ENCODE results near the gene SCARF2. TPM values are rescaled to one million over a fixed set of nuclear protein-coding genes. Genes with fewer than 3 reads are reported as not detected.

The SCARF2 gene
- total and polyA plus RNA-seq, 2 of the 13 experiments (the other 11 are each of a cell fraction or from before 2014, with no cell fraction given): 3.3 to 6.2 TPM

DNA sequence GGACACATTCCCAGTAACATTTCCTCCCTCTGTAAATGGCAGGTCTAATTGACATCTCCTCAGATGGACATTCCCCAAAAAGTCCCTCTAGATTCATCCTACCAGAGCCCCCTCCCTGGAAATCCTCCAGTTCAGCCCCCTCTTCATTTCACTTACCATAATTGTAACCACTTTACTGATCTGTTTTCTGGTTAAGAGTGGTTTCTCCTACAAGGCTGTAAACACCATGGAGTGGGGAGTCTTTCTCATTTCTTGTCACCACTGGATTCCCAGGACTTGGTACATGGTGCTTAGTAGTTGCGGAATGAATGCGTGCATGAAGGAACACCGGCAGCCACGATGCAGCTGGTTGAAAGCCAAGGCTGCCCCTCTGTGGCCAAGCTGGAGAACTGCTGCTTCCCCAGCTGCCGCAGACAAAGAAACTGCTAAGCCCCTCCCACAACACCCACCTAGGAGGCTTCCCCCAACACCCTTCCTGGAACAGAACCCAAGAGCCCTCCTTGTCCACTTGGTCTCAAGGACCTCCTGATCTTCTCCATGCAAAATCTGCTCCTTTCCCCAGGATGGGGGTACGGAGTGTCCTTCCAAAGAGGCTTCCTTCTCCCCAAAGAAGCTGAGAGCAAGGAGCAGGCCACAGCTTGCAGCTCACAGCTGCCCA, 18.6 kb upstream of the SCARF2 start (continued):
- TF ChIP-seq KDM3A (CRISPR knock-in tag; IDR thresholded peaks at IDR 0.05; ENCODE audit: low read depth) (no peak), ZFP37 (CRISPR knock-in tag; IDR thresholded peaks at IDR 0.05; ENCODE audit: borderline replicate concordance) (no peak), KLF9 (CRISPR knock-in tag; IDR thresholded peaks at IDR 0.05; ENCODE audit: low read depth) (no peak), NR1H2 (CRISPR knock-in tag; IDR thresholded peaks at IDR 0.05; ENCODE audit: borderline replicate concordance, low read depth) (no peak), CEBPG (CRISPR knock-in tag; IDR thresholded peaks at IDR 0.05) (peak; percentile 10; the same call in 1 of the 2 replicates), ZNF792 (CRISPR knock-in tag; IDR thresholded peaks at IDR 0.05) (no peak), PHF20 (CRISPR knock-in tag; IDR thresholded peaks at IDR 0.05) (no peak), CREM (IDR thresholded peaks at IDR 0.05) (no peak), CREM (CRISPR knock-in tag; IDR thresholded peaks at IDR 0.05) (no peak), ZZZ3 (CRISPR knock-in tag; IDR thresholded peaks at IDR 0.05; ENCODE audit: borderline replicate concordance) (no peak), PHF5A (CRISPR knock-in tag; IDR thresholded peaks at IDR 0.05; ENCODE audit: low read depth, unreplicated experiment) (no peak), ZNF589 (CRISPR knock-in tag; conservative IDR thresholded peaks at IDR 0.05) (no peak), RXRA (CRISPR knock-in tag; IDR thresholded peaks at IDR 0.05) (no peak), ZNF121 (CRISPR knock-in tag; IDR thresholded peaks at IDR 0.05) (no peak), ZSCAN25 (CRISPR knock-in tag; IDR thresholded peaks at IDR 0.05) (peak; percentile 24; the same call in 1 of the 2 replicates), AGO1 (IDR thresholded peaks at IDR 0.05; ENCODE audit: low read depth, low read length, poor library complexity, severe bottlenecking) (no peak), DMAP1 (CRISPR knock-in tag; IDR thresholded peaks at IDR 0.05) (no peak), STAG1 (CRISPR knock-in tag; IDR thresholded peaks at IDR 0.05) (peak; percentile 93), SP5 (CRISPR knock-in tag; IDR thresholded peaks at IDR 0.05; ENCODE audit: borderline replicate concordance, low read depth) (no peak), KAT8 (CRISPR knock-in tag; IDR thresholded peaks at IDR 0.05) (no peak), MAFF (IDR thresholded peaks at IDR 0.05; ENCODE audit: low read depth, low read length) (no peak), HDAC1 (CRISPR knock-in tag; IDR thresholded peaks at IDR 0.05) (no peak), ONECUT2 (CRISPR knock-in tag; IDR thresholded peaks at IDR 0.05) (no peak)
- TF ChIP-seq, protein P1, sequence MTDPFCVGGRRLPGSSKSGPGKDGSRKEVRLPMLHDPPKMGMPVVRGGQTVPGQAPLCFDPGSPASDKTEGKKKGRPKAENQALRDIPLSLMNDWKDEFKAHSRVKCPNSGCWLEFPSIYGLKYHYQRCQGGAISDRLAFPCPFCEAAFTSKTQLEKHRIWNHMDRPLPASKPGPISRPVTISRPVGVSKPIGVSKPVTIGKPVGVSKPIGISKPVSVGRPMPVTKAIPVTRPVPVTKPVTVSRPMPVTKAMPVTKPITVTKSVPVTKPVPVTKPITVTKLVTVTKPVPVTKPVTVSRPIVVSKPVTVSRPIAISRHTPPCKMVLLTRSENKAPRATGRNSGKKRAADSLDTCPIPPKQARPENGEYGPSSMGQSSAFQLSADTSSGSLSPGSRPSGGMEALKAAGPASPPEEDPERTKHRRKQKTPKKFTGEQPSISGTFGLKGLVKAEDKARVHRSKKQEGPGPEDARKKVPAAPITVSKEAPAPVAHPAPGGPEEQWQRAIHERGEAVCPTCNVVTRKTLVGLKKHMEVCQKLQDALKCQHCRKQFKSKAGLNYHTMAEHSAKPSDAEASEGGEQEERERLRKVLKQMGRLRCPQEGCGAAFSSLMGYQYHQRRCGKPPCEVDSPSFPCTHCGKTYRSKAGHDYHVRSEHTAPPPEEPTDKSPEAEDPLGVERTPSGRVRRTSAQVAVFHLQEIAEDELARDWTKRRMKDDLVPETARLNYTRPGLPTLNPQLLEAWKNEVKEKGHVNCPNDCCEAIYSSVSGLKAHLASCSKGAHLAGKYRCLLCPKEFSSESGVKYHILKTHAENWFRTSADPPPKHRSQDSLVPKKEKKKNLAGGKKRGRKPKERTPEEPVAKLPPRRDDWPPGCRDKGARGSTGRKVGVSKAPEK (CRISPR knock-in tag; IDR thresholded peaks at IDR 0.05; ENCODE audit: borderline replicate concordance): no peak
- TF ChIP-seq, protein P2, sequence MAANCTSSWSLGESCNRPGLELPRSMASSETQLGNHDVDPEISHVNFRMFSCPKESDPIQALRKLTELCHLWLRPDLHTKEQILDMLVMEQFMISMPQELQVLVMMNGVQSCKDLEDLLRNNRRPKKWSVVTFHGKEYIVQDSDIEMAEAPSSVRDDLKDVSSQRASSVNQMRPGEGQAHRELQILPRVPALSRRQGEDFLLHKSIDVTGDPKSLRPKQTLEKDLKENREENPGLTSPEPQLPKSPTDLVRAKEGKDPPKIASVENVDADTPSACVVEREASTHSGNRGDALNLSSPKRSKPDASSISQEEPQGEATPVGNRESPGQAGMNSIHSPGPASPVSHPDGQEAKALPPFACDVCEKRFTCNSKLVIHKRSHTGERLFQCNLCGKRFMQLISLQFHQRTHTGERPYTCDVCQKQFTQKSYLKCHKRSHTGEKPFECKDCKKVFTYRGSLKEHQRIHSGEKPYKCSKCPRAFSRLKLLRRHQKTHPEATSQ (CRISPR knock-in tag; IDR thresholded peaks at IDR 0.05; ENCODE audit: borderline replicate concordance): no peak
- TF ChIP-seq, protein P3, sequence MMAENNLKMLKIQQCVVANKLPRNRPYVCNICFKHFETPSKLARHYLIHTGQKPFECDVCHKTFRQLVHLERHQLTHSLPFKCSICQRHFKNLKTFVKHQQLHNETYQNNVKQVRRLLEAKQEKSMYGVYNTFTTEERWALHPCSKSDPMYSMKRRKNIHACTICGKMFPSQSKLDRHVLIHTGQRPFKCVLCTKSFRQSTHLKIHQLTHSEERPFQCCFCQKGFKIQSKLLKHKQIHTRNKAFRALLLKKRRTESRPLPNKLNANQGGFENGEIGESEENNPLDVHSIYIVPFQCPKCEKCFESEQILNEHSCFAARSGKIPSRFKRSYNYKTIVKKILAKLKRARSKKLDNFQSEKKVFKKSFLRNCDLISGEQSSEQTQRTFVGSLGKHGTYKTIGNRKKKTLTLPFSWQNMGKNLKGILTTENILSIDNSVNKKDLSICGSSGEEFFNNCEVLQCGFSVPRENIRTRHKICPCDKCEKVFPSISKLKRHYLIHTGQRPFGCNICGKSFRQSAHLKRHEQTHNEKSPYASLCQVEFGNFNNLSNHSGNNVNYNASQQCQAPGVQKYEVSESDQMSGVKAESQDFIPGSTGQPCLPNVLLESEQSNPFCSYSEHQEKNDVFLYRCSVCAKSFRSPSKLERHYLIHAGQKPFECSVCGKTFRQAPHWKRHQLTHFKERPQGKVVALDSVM (CRISPR knock-in tag; IDR thresholded peaks at IDR 0.05): 0 out of 2 replicates have a peak, but pooled peaks have one; percentile 22
- TF ChIP-seq, protein P4, sequence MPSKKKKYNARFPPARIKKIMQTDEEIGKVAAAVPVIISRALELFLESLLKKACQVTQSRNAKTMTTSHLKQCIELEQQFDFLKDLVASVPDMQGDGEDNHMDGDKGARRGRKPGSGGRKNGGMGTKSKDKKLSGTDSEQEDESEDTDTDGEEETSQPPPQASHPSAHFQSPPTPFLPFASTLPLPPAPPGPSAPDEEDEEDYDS (CRISPR knock-in tag; IDR thresholded peaks at IDR 0.05): no peak

Measured in HepG2 (cell line).